HFF-Myc (cell line): ENCODE data around the gene ZFHX3.
"Not testable (repeated sequence)": the region's sequence is repeated elsewhere in the genome, so short reads cannot be mapped to it uniquely, and the experiment has no call there.

ENCODE experiments used
- DNase-seq: peaks from one replicate; pipeline ENCODE4 v3.0.0-alpha.2; 2011; ENCODE audit warnings: low read depth; ENCODE audit errors: extremely low read depth
- H3K4me3 ChIP-seq: replicated peaks from 2 replicates; pipeline ENCODE4 v1.5.1; 2011; ENCODE audit warnings: low read depth, mild to moderate bottlenecking, control low read depth, low read length
- CTCF ChIP-seq: IDR thresholded peaks from 2 replicates; pipeline ENCODE4 v1.5.1; 2012; ENCODE audit warnings: mild to moderate bottlenecking, low read depth, low read length, control low read depth; ENCODE audit errors: missing control alignments

ZFHX3 gene

GRCh38 chr16:72997141-72997542, 50.8 kb downstream of the ZFHX3 start:
- DNase-seq = no peak
- H3K4me3 ChIP-seq = no peak overlapping the region
- no peak for TF ChIP-seq CTCF

- H3K4me3 ChIP-seq = no peak overlapping the region
- no peak for TF ChIP-seq CTCF
- DNase-seq = no peak
These were observed 51.5 kb downstream of the ZFHX3 start for GRCh38 chr16:72996291-72997062.

- H3K4me3 ChIP-seq, DNase-seq: not testable (repeated sequence)
These were observed 52.1 kb downstream of the ZFHX3 start for GRCh38 chr16:72995882-72996270.

- peak; percentile 59 for TF ChIP-seq CTCF
- no peak overlapping the region for H3K4me3 ChIP-seq
- DNase-seq = no peak
These were observed 52.6 kb downstream of the ZFHX3 start for GRCh38 chr16:72995151-72995881.

GRCh38 chr16:72992142-72992601, 55.8 kb downstream of the ZFHX3 start:
- no peak overlapping the region for H3K4me3 ChIP-seq
- no peak for TF ChIP-seq CTCF
- no peak for DNase-seq

- no peak for DNase-seq
- TF ChIP-seq CTCF = no peak
- no peak overlapping the region for H3K4me3 ChIP-seq
These were observed 56.3 kb downstream of the ZFHX3 start for GRCh38 chr16:72991644-72992043.

GRCh38 chr16:72991211-72991610, 56.7 kb downstream of the ZFHX3 start:
- no peak for TF ChIP-seq CTCF
- H3K4me3 ChIP-seq = no peak overlapping the region
- DNase-seq = no peak
